ENCODE measurements around the gene C14orf180. TPM values are rescaled to one million over a fixed set of nuclear protein-coding genes. Genes with fewer than 3 reads are reported as not detected.

C14orf180 gene
- total RNA-seq, 1 experiment from 2014 or later, result not detected

DNA sequence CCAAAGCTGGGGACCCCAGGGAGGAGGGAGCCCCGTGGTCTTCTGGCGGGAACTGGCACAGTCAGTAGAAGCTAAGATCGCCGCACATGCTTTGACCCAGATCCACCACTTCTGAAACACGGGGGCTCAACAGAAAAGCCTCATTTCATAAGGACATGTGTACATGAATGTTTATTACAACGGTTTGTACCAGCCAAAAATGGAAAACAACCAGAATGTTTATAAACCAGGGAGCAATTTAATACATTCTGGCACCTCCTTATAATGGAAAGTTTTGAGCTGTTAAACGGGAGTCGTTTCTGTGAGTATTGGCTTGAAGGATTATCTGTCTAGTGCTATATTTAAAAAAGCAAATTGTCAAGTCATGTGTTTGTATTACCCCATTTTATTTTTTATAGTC is 32.3 kb downstream of the C14orf180 start:
- Histone ChIP-seq H4K20me1 (ENCODE audit: low read length) (no peaks in the 10 kb centered on the region), H2AFZ (ENCODE audit: low read length) (no peak overlapping the region), H3K9me2 (replicated peaks; ENCODE audit: low read length) (no peaks in the 10 kb centered on the region), H3K36me3 (ENCODE audit: low read depth, low read length) (no peaks in the 10 kb centered on the region), H3K4me2 (ENCODE audit: low read length) (no peak overlapping the region), H3K9me3 (ENCODE audit: low read length) (no peaks in the 10 kb centered on the region), H3K4me1 (ENCODE audit: insufficient read depth, low read length) (no peaks in the 10 kb centered on the region), H3K27ac (ENCODE audit: low read length) (no peak overlapping the region), H3K9ac (ENCODE audit: low read length) (no peak overlapping the region), H3K4me3 (ENCODE audit: low read length) (no peak overlapping the region), H3K79me2 (ENCODE audit: low read length) (no peaks in the 10 kb centered on the region), H3F3A (ENCODE audit: low read length, unreplicated experiment) (no peaks in the 10 kb centered on the region), H3K27me3 (ENCODE audit: low read length) (peaks cover 67% of the 10 kb centered on the region)
- ATAC-seq (no peak), DNase-seq (no peak)
- no TSS peak for BruUV-seq (replicated peaks)
- POLR2A ChIA-PET (ENCODE audit: unreplicated experiment), result no interaction called here
- intact Hi-C loops (cut with micrococcal nuclease), result no loop called here
- TF ChIP-seq EZH2phosphoT487 (IDR thresholded peaks at IDR 0.05; ENCODE audit: borderline replicate concordance, low read length) (no peak), EZH2 (IDR thresholded peaks at IDR 0.05; ENCODE audit: low read length, unreplicated experiment) (no peak)
- TF ChIP-seq, protein P1, sequence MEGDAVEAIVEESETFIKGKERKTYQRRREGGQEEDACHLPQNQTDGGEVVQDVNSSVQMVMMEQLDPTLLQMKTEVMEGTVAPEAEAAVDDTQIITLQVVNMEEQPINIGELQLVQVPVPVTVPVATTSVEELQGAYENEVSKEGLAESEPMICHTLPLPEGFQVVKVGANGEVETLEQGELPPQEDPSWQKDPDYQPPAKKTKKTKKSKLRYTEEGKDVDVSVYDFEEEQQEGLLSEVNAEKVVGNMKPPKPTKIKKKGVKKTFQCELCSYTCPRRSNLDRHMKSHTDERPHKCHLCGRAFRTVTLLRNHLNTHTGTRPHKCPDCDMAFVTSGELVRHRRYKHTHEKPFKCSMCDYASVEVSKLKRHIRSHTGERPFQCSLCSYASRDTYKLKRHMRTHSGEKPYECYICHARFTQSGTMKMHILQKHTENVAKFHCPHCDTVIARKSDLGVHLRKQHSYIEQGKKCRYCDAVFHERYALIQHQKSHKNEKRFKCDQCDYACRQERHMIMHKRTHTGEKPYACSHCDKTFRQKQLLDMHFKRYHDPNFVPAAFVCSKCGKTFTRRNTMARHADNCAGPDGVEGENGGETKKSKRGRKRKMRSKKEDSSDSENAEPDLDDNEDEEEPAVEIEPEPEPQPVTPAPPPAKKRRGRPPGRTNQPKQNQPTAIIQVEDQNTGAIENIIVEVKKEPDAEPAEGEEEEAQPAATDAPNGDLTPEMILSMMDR (conservative IDR thresholded peaks at IDR 0.05; ENCODE audit: low read depth, low read length), result no peak
- CTCF ChIA-PET, result no interaction called here

- Histone ChIP-seq H3K9me3 (ENCODE audit: low read length) (no peaks in the 10 kb centered on the region), H3K36me3 (ENCODE audit: low read depth, low read length) (no peaks in the 10 kb centered on the region), H3K4me3 (ENCODE audit: low read length) (no peak overlapping the region), H4K20me1 (ENCODE audit: low read length) (no peaks in the 10 kb centered on the region), H3K9me2 (replicated peaks; ENCODE audit: low read length) (no peaks in the 10 kb centered on the region), H2AFZ (ENCODE audit: low read length) (no peak overlapping the region), H3K79me2 (ENCODE audit: low read length) (no peaks in the 10 kb centered on the region), H3K9ac (ENCODE audit: low read length) (no peak overlapping the region), H3K4me2 (ENCODE audit: low read length) (no peak overlapping the region), H3K27me3 (ENCODE audit: low read length) (peaks cover 68% of the 10 kb centered on the region), H3F3A (ENCODE audit: low read length, unreplicated experiment) (no peaks in the 10 kb centered on the region), H3K4me1 (ENCODE audit: insufficient read depth, low read length) (no peaks in the 10 kb centered on the region), H3K27ac (ENCODE audit: low read length) (no peak overlapping the region)
- no TSS peak for BruUV-seq (replicated peaks)
- ChIA-PET CTCF (no interaction called here), POLR2A (ENCODE audit: unreplicated experiment) (no interaction called here)
- intact Hi-C loops (cut with micrococcal nuclease), result no loop called here
- TF ChIP-seq EZH2phosphoT487 (IDR thresholded peaks at IDR 0.05; ENCODE audit: borderline replicate concordance, low read length) (no peak), EZH2 (IDR thresholded peaks at IDR 0.05; ENCODE audit: low read length, unreplicated experiment) (no peak)
- TF ChIP-seq, protein P1 (conservative IDR thresholded peaks at IDR 0.05; ENCODE audit: low read depth, low read length), result no peak
- no peak for DNase-seq
- no peak for ATAC-seq
These were observed 34.7 kb downstream of the C14orf180 start for GRCh38 chr14:104614126-104614812.

DNA sequence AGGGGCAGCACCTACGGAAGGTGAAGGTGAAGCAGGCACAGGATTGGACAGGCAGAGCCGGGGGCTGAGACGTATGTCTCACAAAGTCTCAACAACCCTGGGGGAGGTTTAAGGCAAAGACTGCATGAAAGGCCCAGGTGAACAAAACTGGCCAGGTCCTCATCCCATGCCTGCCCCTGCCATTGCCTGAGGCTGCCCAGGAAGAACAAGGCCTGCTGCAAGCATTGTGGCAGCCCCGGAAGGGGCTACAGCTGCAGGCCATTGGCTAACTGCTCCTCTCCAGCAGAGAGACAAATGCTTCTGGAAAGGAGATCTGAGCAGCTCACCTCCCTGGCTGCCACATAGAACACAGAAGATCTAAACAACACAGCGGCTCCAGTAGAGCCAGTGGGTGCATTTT is 45.4 kb downstream of the C14orf180 start:
- POLR2A ChIA-PET (ENCODE audit: unreplicated experiment), result no interaction called here
- Histone ChIP-seq H3K9ac (ENCODE audit: low read length) (no peak overlapping the region), H3K27me3 (ENCODE audit: low read length) (peaks cover 88% of the 10 kb centered on the region), H3K9me2 (replicated peaks; ENCODE audit: low read length) (no peaks in the 10 kb centered on the region), H2AFZ (ENCODE audit: low read length) (no peak overlapping the region), H3K79me2 (ENCODE audit: low read length) (no peaks in the 10 kb centered on the region), H3F3A (ENCODE audit: low read length, unreplicated experiment) (no peaks in the 10 kb centered on the region), H3K4me1 (ENCODE audit: insufficient read depth, low read length) (no peaks in the 10 kb centered on the region), H3K4me2 (ENCODE audit: low read length) (no peak overlapping the region), H3K4me3 (ENCODE audit: low read length) (no peak overlapping the region), H3K36me3 (ENCODE audit: low read depth, low read length) (no peaks in the 10 kb centered on the region), H3K9me3 (ENCODE audit: low read length) (no peaks in the 10 kb centered on the region), H4K20me1 (ENCODE audit: low read length) (no peaks in the 10 kb centered on the region), H3K27ac (ENCODE audit: low read length) (no peak overlapping the region)
- TF ChIP-seq EZH2 (IDR thresholded peaks at IDR 0.05; ENCODE audit: low read length, unreplicated experiment) (no peak), EZH2phosphoT487 (IDR thresholded peaks at IDR 0.05; ENCODE audit: borderline replicate concordance, low read length) (no peak)
- TF ChIP-seq, protein P1 (conservative IDR thresholded peaks at IDR 0.05; ENCODE audit: low read depth, low read length), result no peak
- ATAC-seq, result no peak
- DNase-seq, result no peak
- CTCF ChIA-PET, result no interaction called here
- no TSS peak for BruUV-seq (replicated peaks)
- intact Hi-C loops (cut with micrococcal nuclease), result no loop called here
